ENCODE data around the gene LRMDA.

The LRMDA gene

GRCh38 chr10:76456197-76456596, 1024.8 kb downstream of the LRMDA start:
- DNase-seq (ENCODE audit: low read depth) = no peak
- TF ChIP-seq CTCF (IDR thresholded peaks at IDR 0.05; ENCODE audit: control insufficient read depth, extremely low read depth, insufficient read depth) = no peak
- H3K4me3 ChIP-seq (ENCODE audit: low read depth, low read length) = no peak overlapping the region

- DNase-seq (ENCODE audit: low read depth) = no peak
- no peak for TF ChIP-seq CTCF (IDR thresholded peaks at IDR 0.05; ENCODE audit: control insufficient read depth, extremely low read depth, insufficient read depth)
- H3K4me3 ChIP-seq (ENCODE audit: low read depth, low read length) = no peak overlapping the region
Measured at GRCh38 chr10:76459016-76459730, 1027.7 kb downstream of the LRMDA start.

GRCh38 chr10:76461024-76461423, 1029.6 kb downstream of the LRMDA start:
- H3K4me3 ChIP-seq (ENCODE audit: low read depth, low read length) = no peak overlapping the region
- no peak for TF ChIP-seq CTCF (IDR thresholded peaks at IDR 0.05; ENCODE audit: control insufficient read depth, extremely low read depth, insufficient read depth)
- no peak for DNase-seq (ENCODE audit: low read depth)

GRCh38 chr10:76463111-76463510, 1031.7 kb downstream of the LRMDA start:
- DNase-seq (ENCODE audit: low read depth) = no peak
- TF ChIP-seq CTCF (IDR thresholded peaks at IDR 0.05; ENCODE audit: control insufficient read depth, extremely low read depth, insufficient read depth) = no peak
- no peak overlapping the region for H3K4me3 ChIP-seq (ENCODE audit: low read depth, low read length)

GRCh38 chr10:76466836-76467503, 1035.5 kb downstream of the LRMDA start:
- no peak for DNase-seq (ENCODE audit: low read depth)
- H3K4me3 ChIP-seq (ENCODE audit: low read depth, low read length) = no peak overlapping the region
- TF ChIP-seq CTCF (IDR thresholded peaks at IDR 0.05; ENCODE audit: control insufficient read depth, extremely low read depth, insufficient read depth) = no peak

GRCh38 chr10:76469675-76470074, 1038.3 kb downstream of the LRMDA start:
- H3K4me3 ChIP-seq (ENCODE audit: low read depth, low read length) = no peak overlapping the region
- no peak for DNase-seq (ENCODE audit: low read depth)
- no peak for TF ChIP-seq CTCF (IDR thresholded peaks at IDR 0.05; ENCODE audit: control insufficient read depth, extremely low read depth, insufficient read depth)

Measured in LNCaP clone FGC (cell line).